ENCODE data around the gene NOXA1.

The NOXA1 gene

DNA sequence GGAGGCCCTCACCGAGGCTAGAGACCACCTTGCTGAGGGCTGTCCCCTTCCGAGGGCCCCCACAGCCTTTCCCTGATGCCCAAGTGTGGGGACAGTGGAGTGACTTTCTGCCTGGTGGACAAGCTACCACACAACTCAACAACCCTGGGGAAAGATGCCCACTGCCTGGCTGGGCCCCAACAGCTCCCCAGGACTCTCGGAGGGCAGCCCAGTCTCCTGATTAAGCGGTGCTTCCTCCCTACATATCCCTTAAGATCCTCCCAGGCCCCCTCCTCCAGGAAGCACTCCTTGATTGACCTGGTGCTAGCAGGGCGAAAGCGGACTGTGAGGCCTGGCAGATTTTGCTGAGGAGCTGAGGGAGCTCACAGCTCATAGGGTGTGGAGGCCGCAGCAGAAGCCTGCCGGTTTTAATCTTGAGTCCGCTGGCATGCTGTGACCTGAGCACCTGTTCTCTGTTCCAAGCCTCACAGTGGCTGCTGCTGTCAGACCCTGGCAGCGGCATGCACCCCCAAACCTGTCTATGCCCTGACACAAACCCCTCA lies 33.7 kb downstream of the NOXA1 start:
- TF ChIP-seq, protein P1, sequence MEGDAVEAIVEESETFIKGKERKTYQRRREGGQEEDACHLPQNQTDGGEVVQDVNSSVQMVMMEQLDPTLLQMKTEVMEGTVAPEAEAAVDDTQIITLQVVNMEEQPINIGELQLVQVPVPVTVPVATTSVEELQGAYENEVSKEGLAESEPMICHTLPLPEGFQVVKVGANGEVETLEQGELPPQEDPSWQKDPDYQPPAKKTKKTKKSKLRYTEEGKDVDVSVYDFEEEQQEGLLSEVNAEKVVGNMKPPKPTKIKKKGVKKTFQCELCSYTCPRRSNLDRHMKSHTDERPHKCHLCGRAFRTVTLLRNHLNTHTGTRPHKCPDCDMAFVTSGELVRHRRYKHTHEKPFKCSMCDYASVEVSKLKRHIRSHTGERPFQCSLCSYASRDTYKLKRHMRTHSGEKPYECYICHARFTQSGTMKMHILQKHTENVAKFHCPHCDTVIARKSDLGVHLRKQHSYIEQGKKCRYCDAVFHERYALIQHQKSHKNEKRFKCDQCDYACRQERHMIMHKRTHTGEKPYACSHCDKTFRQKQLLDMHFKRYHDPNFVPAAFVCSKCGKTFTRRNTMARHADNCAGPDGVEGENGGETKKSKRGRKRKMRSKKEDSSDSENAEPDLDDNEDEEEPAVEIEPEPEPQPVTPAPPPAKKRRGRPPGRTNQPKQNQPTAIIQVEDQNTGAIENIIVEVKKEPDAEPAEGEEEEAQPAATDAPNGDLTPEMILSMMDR (IDR thresholded peaks at IDR 0.05; ENCODE audit: borderline replicate concordance, insufficient read depth, low read depth, low read length) = no peak
- H3K4me3 ChIP-seq (ENCODE audit: low read depth, low read length) = no peak overlapping the region

DNA sequence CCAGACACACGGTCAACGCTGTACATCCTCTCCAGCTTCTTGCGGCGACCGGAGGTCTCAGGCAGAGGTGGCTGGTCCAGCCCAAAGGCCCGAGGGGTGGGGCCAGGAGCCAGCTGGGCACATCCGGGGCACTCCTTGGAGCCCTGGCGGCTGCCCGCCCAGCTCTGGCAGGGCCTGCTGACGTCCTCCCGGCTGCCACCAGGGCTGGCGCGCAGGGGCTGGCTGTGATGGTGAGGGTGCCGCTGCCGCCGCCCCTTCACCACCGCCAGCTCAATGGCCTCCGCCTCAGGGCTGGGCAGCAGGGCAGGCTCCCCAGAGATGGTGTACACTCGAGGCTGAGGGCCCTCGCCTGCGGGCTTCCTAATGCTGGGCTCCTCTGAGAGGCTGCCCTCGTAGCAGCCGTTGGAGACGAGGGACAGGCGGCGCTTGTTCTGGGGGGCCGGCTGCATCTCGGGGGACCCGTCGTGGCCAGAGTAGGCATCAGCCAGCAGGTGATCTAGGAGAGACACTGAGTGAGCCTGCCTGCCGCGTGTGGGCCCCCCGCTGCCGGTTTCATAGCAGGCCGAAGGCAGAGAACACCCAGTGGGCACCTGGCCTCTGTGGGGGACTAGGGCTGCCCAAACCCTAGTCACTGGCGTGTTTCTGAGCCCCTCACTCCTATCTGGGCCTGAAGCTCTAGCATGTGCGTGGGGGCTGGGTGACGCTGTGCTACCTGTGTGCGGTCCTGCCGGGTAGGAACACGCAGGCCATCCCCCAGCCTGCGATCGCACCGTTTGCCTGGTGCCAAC lies 34.4 kb downstream of the NOXA1 start:
- H3K4me3 ChIP-seq (ENCODE audit: low read depth, low read length) = peak overlapping the region; percentile 80

DNA sequence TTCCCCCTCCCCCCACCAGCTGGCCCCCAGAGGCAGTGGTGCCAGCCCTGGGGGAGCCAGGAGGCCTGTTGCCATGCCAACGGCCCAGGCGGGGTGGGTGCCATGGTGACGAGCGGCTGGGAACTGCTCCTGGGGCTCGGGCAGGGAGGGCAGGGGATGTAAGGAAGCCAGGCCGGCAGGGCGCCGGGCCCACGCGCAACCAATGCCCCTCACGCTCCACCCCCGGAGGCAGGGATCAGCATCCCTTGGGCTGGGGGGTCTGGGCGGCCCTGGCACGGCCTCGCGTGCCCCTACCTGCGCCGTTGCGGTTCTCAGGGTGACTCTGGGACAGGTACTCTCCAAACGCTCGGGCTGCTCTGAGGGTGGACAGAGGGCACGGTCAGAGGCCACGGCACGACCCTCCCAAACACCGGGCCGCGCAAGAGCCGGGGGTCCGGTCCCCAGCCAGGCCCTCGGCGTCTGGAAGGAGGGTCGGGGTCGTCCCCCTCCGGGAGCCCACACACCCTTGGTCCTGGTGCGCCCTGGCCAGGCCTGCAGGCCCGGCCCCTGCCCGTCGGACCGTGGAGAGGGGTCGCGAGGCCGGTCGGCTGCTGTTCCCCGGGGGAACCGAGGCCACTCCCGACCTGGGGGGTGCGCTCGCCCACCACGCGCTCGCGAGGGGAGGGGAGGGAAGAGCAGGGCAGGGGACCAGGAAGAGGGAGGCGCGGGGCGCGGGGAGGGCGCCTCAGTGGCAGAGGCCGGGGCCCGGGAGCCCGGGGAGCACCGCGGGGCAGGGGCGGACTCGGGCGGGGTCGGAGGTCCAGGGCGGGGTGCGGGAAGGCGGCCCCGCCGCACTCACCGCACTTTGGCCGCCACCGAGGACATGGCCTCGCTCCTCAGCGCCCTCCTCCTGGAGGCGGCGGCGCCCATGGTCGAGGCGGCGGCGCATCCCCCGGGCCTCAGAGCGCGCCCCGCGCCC lies 35.3 kb downstream of the NOXA1 start:
- TF ChIP-seq, protein P1 (IDR thresholded peaks at IDR 0.05; ENCODE audit: borderline replicate concordance, insufficient read depth, low read depth, low read length) = no peak
- peak overlapping the region; percentile 80 for H3K4me3 ChIP-seq (ENCODE audit: low read depth, low read length)

More for the DNA sequence above, 34.4 kb downstream of the NOXA1 start:
- TF ChIP-seq, protein P1 (IDR thresholded peaks at IDR 0.05; ENCODE audit: borderline replicate concordance, insufficient read depth, low read depth, low read length) = no peak

DNA sequence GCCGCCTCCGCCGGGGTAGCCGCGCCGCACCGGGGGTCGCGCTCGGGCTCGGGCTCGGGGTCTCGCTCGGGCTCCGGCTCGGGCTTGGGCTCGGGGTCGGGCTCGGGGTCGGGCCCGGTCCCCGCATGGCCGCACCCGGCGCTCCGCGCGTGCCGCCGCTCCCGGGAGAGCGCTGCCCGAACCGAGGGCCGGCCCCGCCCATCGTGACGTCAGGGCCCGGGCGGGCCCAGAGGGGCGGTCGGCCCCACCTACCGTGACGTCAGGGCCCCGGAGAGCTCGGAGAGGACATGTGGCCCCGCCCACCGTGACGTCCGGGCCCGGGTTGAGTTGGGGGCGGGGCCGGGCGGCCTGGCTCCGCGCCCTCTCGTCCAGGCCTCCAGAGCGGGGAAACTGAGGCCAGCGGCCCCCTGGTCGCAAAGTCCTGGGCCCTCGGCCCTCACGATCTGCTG lies 36.0 kb downstream of the NOXA1 start, which contains the start of gene NSMF:
Gene NSMF, minus strand, starts transcription at position 183 of the 449 bp plus-strand sequence. CDS start 232 bp downstream, outside the sequence.
- TF ChIP-seq, protein P1 (IDR thresholded peaks at IDR 0.05; ENCODE audit: borderline replicate concordance, insufficient read depth, low read depth, low read length) = no peak
- peak within 1 kb of the TSS; percentile 80 for H3K4me3 ChIP-seq (ENCODE audit: low read depth, low read length)

DNA sequence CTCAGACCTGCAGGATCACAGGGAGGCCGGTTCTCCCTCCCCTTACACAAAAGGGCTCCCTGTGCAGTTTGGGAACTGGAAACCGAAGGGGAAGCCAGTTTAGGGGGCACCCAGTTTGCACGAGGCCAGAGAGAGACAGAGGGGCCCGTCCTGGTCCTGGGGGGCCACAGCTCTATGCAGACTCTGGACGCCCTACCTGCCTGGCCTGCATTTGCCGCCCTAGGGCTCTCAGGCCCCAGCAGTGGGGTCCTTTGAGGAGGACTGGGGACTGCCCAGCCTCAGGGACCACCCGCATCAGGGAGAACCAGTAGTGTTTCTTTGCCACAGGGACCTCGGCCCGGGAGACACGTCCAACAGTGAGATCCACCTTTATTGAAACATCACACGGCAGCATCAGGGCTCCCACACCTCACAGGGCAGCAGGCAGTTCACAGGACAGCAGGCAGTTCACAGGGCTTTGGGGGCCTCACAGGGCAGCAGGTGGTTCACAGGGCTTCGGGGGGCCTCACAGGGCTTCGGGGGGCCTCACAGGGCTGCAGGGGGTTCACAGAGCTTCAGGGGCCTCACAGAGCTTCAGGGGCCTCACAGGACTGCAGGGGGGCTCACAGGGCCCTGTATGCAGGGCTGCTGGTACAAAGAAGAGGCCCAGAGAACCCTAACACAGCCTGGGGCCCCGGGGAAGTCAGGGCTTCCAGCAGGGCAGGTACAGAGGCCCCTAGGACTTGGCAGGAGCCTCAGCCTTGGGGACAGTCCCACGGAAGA lies 36.6 kb downstream of the NOXA1 start:
- H3K4me3 ChIP-seq (ENCODE audit: low read depth, low read length) = peak overlapping the region; percentile 53
- TF ChIP-seq, protein P1 (IDR thresholded peaks at IDR 0.05; ENCODE audit: borderline replicate concordance, insufficient read depth, low read depth, low read length) = no peak
